ENCODE results near the gene EML4. TPM values are rescaled to one million over a fixed set of nuclear protein-coding genes. Genes with fewer than 3 reads are reported as not detected.

Gene EML4
- total and polyA plus RNA-seq, 2 of the 13 experiments (the other 11 are each of a cell fraction or from before 2014, with no cell fraction given): 243 to 476 TPM

DNA sequence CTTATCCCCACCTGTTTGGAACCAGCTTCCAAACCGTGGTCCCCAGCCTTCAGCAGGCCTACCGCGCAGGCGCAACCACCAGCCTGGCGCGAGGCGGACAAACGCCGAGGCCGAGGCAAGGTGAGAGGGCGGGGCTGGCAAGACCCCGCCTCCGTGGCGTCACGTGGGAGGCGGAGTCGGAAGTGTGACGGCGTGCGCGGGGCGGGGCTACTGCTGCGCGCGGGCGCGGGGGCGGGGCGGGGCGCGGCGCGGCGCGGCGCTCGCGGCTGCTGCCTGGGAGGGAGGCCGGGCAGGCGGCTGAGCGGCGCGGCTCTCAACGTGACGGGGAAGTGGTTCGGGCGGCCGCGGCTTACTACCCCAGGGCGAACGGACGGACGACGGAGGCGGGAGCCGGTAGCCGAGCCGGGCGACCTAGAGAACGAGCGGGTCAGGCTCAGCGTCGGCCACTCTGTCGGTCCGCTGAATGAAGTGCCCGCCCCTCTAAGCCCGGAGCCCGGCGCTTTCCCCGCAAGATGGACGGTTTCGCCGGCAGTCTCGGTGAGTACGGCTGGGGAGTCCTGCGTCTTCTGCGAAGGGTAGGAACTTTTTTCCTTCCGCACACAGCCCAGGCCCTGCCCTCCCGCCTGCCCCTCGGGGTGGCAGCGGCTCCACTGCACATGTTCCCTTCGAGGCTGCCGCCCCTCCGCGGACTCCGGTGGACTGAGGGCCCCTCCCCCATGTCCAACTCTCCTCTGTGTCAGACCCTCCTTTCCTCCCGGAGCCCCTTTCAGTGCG is at the start of gene EML4 (continued):
- 0 out of 2 replicates have a peak, but pooled peaks have one; percentile 64 for TF ChIP-seq ZNF768 (CRISPR knock-in tag; IDR thresholded peaks at IDR 0.05)
- no peak for TF ChIP-seq KDM5A (IDR thresholded peaks at IDR 0.05; ENCODE audit: borderline replicate concordance, low read length)
- TF ChIP-seq, protein P1, sequence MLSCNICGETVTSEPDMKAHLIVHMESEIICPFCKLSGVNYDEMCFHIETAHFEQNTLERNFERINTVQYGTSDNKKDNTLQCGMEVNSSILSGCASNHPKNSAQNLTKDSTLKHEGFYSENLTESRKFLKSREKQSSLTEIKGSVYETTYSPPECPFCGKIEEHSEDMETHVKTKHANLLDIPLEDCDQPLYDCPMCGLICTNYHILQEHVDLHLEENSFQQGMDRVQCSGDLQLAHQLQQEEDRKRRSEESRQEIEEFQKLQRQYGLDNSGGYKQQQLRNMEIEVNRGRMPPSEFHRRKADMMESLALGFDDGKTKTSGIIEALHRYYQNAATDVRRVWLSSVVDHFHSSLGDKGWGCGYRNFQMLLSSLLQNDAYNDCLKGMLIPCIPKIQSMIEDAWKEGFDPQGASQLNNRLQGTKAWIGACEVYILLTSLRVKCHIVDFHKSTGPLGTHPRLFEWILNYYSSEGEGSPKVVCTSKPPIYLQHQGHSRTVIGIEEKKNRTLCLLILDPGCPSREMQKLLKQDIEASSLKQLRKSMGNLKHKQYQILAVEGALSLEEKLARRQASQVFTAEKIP (CRISPR knock-in tag; IDR thresholded peaks at IDR 0.05; ENCODE audit: borderline replicate concordance): no peak
- peak; percentile 92 for TF ChIP-seq HOXA9 (CRISPR knock-in tag; IDR thresholded peaks at IDR 0.05; ENCODE audit: borderline replicate concordance)
- TF ChIP-seq, protein P2, sequence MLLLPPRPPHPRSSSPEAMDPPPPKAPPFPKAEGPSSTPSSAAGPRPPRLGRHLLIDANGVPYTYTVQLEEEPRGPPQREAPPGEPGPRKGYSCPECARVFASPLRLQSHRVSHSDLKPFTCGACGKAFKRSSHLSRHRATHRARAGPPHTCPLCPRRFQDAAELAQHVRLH (CRISPR knock-in tag; IDR thresholded peaks at IDR 0.05; ENCODE audit: borderline replicate concordance, low read depth): peak; percentile 64; the same call in 1 of the 2 replicates
- peak; percentile 80; the same call in 1 of the 2 replicates for TF ChIP-seq SIN3A (IDR thresholded peaks at IDR 0.05; ENCODE audit: borderline replicate concordance, low read depth, low read length)
- TF ChIP-seq, protein P3, sequence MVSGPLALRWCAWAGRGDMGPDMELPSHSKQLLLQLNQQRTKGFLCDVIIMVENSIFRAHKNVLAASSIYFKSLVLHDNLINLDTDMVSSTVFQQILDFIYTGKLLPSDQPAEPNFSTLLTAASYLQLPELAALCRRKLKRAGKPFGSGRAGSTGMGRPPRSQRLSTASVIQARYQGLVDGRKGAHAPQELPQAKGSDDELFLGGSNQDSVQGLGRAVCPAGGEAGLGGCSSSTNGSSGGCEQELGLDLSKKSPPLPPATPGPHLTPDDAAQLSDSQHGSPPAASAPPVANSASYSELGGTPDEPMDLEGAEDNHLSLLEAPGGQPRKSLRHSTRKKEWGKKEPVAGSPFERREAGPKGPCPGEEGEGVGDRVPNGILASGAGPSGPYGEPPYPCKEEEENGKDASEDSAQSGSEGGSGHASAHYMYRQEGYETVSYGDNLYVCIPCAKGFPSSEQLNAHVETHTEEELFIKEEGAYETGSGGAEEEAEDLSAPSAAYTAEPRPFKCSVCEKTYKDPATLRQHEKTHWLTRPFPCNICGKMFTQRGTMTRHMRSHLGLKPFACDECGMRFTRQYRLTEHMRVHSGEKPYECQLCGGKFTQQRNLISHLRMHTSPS (CRISPR knock-in tag; IDR thresholded peaks at IDR 0.05; ENCODE audit: low read depth): no peak
- TF ChIP-seq SOX13 (IDR thresholded peaks at IDR 0.05): no peak
- TF ChIP-seq SOX13 (CRISPR knock-in tag; conservative IDR thresholded peaks at IDR 0.05 in 1 of 2, IDR thresholded peaks at IDR 0.05 in 1 of 2): peak in 1 of 2 experiments; percentile 47; a peak in 2 of 4 replicates
- TF ChIP-seq, protein P4, sequence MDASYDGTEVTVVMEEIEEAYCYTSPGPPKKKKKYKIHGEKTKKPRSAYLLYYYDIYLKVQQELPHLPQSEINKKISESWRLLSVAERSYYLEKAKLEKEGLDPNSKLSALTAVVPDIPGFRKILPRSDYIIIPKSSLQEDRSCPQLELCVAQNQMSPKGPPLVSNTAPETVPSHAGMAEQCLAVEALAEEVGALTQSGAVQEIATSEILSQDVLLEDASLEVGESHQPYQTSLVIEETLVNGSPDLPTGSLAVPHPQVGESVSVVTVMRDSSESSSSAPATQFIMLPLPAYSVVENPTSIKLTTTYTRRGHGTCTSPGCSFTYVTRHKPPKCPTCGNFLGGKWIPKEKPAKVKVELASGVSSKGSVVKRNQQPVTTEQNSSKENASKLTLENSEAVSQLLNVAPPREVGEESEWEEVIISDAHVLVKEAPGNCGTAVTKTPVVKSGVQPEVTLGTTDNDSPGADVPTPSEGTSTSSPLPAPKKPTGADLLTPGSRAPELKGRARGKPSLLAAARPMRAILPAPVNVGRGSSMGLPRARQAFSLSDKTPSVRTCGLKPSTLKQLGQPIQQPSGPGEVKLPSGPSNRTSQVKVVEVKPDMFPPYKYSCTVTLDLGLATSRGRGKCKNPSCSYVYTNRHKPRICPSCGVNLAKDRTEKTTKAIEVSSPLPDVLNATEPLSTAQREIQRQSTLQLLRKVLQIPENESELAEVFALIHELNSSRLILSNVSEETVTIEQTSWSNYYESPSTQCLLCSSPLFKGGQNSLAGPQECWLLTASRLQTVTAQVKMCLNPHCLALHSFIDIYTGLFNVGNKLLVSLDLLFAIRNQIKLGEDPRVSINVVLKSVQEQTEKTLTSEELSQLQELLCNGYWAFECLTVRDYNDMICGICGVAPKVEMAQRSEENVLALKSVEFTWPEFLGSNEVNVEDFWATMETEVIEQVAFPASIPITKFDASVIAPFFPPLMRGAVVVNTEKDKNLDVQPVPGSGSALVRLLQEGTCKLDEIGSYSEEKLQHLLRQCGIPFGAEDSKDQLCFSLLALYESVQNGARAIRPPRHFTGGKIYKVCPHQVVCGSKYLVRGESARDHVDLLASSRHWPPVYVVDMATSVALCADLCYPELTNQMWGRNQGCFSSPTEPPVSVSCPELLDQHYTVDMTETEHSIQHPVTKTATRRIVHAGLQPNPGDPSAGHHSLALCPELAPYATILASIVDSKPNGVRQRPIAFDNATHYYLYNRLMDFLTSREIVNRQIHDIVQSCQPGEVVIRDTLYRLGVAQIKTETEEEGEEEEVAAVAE (CRISPR knock-in tag; IDR thresholded peaks at IDR 0.05; ENCODE audit: borderline replicate concordance): no peak; the same call in 1 of the 2 replicates
- TF ChIP-seq ZNF724P (CRISPR knock-in tag; IDR thresholded peaks at IDR 0.05; ENCODE audit: borderline replicate concordance): peak; percentile 19; the same call in 1 of the 2 replicates
- no peak for TF ChIP-seq ZFYVE20 (CRISPR knock-in tag; IDR thresholded peaks at IDR 0.05; ENCODE audit: borderline replicate concordance, low read depth)
- TF ChIP-seq SMC3 (IDR thresholded peaks at IDR 0.05; ENCODE audit: low read length): no peak
- no peak for TF ChIP-seq SIX4 (CRISPR knock-in tag; IDR thresholded peaks at IDR 0.05)
- TF ChIP-seq ETV5 (CRISPR knock-in tag; IDR thresholded peaks at IDR 0.05; ENCODE audit: borderline replicate concordance): peak; percentile 88
- TF ChIP-seq, protein P5, sequence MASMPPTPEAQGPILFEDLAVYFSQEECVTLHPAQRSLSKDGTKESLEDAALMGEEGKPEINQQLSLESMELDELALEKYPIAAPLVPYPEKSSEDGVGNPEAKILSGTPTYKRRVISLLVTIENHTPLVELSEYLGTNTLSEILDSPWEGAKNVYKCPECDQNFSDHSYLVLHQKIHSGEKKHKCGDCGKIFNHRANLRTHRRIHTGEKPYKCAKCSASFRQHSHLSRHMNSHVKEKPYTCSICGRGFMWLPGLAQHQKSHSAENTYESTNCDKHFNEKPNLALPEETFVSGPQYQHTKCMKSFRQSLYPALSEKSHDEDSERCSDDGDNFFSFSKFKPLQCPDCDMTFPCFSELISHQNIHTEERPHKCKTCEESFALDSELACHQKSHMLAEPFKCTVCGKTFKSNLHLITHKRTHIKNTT (CRISPR knock-in tag; IDR thresholded peaks at IDR 0.05): 0 out of 2 replicates have a peak, but pooled peaks have one; percentile 94
- TF ChIP-seq ZBTB42 (CRISPR knock-in tag; IDR thresholded peaks at IDR 0.05): no peak
- peak; percentile 90 for TF ChIP-seq IRF2 (CRISPR knock-in tag; IDR thresholded peaks at IDR 0.05)
- TF ChIP-seq ZNF180 (CRISPR knock-in tag; IDR thresholded peaks at IDR 0.05; ENCODE audit: borderline replicate concordance, low read depth): no peak

Measured in HepG2 (cell line).